ENCODE measurements around the gene CATSPER4.

Gene CATSPER4

GRCh38 chr1:26234644-26235370 lies 44.4 kb downstream of the CATSPER4 start:
- peak in 1 of 3 donors; percentile 5 for DNase-seq (ENCODE audit: low read depth in 2 of 3, low spot score in 1 of 3)

DNA sequence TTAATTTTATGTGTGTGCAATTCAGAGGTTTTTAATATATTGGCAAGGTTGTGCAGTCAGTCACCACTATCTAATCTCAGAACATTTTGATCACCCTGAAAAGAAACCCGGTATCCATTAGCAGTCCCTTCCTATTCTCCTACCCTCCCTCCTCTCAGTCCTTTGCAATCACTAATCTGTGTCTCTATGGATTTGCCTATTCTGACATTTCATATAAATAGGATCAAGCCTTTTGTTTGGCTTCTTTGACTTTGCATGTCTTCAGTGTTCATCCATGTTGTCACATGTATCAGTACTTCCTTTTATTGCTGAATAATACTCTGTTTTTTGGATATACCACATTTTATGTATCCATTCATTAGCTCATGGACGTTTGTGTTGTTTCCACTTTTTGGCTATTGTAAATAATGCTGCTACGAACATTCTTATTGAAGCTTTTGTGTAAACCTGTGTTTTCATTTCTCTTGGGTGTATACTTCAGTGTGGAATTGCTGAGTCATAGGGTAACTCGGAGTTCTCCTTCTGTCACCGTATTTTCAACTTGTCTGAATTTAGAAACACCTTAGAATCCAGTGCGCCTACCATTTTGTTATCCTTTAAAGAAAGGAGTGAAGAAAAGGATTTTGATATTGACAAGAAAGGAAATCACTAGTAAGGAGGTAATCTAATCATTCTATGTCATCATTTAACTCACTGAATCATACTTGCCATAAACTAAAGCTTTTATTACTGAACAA lies 47.0 kb downstream of the CATSPER4 start:
- no peak for DNase-seq (ENCODE audit: low read depth in 2 of 3, low spot score in 1 of 3)

GRCh38 chr1:26239936-26240335 lies 49.5 kb downstream of the CATSPER4 start:
- DNase-seq (ENCODE audit: low read depth in 2 of 3, low spot score in 1 of 3) = no peak

Data from stimulated activated CD4-positive, alpha-beta T cell treated with anti-CD3 and anti-CD28 coated beads, Interleukin-12 subunit alpha, Interleukin-12 subunit beta, amount 100 ng/mL, for 48 hours (primary cell).